Stimulated activated CD4-positive, alpha-beta T cell treated with anti-CD3 and anti-CD28 coated beads, Interleukin-12 subunit alpha, Interleukin-12 subunit beta, amount 100 ng/mL, for 4 hours (primary cell): ENCODE data around the gene ATG2A.

ENCODE experiments used
- DNase-seq: peaks from one replicate; pipeline ENCODE4 v3.0.0-alpha.2; 2020

ATG2A gene

GRCh38 chr11:64883575-64883974 lies 33.4 kb downstream of the ATG2A start:
- DNase-seq, result no peak

GRCh38 chr11:64882243-64882642 lies 34.8 kb downstream of the ATG2A start:
- DNase-seq, result no peak

- no peak for DNase-seq
Measured at GRCh38 chr11:64881476-64881875, 35.5 kb downstream of the ATG2A start.

- DNase-seq, result no peak
Measured at GRCh38 chr11:64880240-64881001, 36.6 kb downstream of the ATG2A start.

- no peak for DNase-seq
Measured at GRCh38 chr11:64879244-64879900, 37.6 kb downstream of the ATG2A start.

GRCh38 chr11:64878494-64879243 lies 38.3 kb downstream of the ATG2A start, which contains the start of gene EHD1:
Gene EHD1, minus strand, starts transcription at chr11:64878621. Its CDS starts 157 bp downstream, at chr11:64878464.
- DNase-seq, result peak; percentile 100

- DNase-seq, result no peak
Measured at GRCh38 chr11:64878223-64878493, 38.9 kb downstream of the ATG2A start.

GRCh38 chr11:64877390-64878222 lies 39.4 kb downstream of the ATG2A start:
- DNase-seq, result no peak

- DNase-seq, result no peak
Measured at GRCh38 chr11:64876835-64877341, 40.1 kb downstream of the ATG2A start.

- no peak for DNase-seq
Measured at GRCh38 chr11:64876229-64876750, 40.7 kb downstream of the ATG2A start.

GRCh38 chr11:64875369-64876228 lies 41.4 kb downstream of the ATG2A start:
- DNase-seq, result no peak

GRCh38 chr11:64874308-64875240 lies 42.4 kb downstream of the ATG2A start:
- no peak for DNase-seq

GRCh38 chr11:64872790-64873488 lies 44.1 kb downstream of the ATG2A start:
- DNase-seq, result no peak

GRCh38 chr11:64871492-64871891 lies 45.5 kb downstream of the ATG2A start:
- DNase-seq, result no peak

- DNase-seq, result no peak
Measured at GRCh38 chr11:64870893-64871466, 46.0 kb downstream of the ATG2A start.

- DNase-seq, result no peak
Measured at GRCh38 chr11:64870176-64870892, 46.7 kb downstream of the ATG2A start.

- no peak for DNase-seq
Measured at GRCh38 chr11:64869571-64870175, 47.3 kb downstream of the ATG2A start.

- DNase-seq, result no peak
Measured at GRCh38 chr11:64868904-64869570, 48.0 kb downstream of the ATG2A start.
